Fibroblast of skin of back (primary cell): ENCODE measurements around the gene SLC1A4.
A peak's percentile ranks its signal among the peaks of the same experiment; 100 is the strongest.
"Not testable (repeated sequence)": the region's sequence is repeated elsewhere in the genome, so short reads cannot be mapped to it uniquely, and the experiment has no call there.

Experiments used
- DNase-seq: peaks from one replicate; pipeline ENCODE4 v3.0.0-alpha.2; 2013

Gene SLC1A4

GRCh38 chr2:64995041-64995440, 5.8 kb downstream of the SLC1A4 start:
- DNase-seq, result no peak

GRCh38 chr2:64996871-64997307, 7.7 kb downstream of the SLC1A4 start:
- DNase-seq, result no peak

- DNase-seq, result peak; percentile 92
These were observed 9.5 kb downstream of the SLC1A4 start for GRCh38 chr2:64998658-64999061.

DNA sequence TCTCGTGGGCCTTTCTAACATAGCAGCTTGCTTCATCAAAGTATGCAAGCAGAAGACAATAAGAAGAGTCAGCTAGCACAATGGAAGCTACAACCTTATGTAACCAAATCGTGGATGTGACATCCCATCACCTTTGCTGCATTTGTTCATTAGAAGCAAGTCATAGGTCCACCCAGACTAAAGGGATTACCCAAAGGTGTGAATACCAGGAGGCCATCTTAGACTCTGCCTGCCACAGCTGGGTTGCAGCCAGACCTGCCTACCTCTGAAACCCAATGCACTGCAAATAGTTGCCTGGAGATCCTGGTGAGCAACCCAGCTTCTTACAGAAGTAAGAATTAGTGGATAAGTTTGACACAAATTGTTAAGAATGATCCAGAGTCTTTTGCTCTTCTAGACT, 10.6 kb downstream of the SLC1A4 start:
- no peak for DNase-seq

DNA sequence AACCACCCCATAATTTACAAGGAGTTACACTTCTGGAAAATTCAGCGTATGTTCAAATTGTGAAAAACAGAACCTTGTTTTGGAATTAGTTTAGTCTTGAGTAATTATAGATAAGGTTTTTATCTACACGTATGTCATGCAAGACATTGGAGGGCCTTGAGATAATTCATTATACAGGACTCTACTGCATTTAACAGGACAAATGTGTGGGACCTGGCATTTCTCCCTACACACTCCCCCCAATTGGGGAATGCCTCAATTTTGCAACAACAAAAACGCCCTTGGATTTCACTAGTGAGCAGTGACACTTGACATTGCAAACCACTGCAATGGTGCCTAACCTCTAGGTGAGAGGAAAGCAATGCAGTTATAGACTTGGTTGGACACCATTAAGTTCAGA, 11.4 kb downstream of the SLC1A4 start:
- DNase-seq, result no peak

GRCh38 chr2:65003037-65003436, 13.8 kb downstream of the SLC1A4 start:
- DNase-seq, result no peak

- DNase-seq, result not testable (repeated sequence)
These were observed 15.0 kb downstream of the SLC1A4 start for GRCh38 chr2:65004232-65004631.

DNA sequence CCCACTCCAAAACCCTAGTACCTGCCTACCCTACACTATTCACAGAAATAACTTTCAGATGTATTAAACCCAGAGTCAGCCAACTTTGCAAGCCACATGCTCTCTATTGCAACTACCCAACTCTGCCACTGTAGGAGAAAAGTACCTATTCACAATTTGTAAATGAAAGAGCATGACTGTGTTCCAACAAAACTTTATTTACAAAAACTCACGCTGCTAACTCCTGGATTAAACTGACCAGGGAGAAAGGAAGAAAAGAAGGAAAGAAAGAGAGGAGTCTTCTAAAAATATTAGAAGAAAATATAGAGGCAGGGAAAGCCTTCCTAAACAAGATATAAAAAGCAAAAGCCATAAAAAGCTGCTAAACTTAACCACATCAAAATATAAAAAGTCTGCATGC, 24.6 kb downstream of the SLC1A4 start:
- DNase-seq, result no peak

DNA sequence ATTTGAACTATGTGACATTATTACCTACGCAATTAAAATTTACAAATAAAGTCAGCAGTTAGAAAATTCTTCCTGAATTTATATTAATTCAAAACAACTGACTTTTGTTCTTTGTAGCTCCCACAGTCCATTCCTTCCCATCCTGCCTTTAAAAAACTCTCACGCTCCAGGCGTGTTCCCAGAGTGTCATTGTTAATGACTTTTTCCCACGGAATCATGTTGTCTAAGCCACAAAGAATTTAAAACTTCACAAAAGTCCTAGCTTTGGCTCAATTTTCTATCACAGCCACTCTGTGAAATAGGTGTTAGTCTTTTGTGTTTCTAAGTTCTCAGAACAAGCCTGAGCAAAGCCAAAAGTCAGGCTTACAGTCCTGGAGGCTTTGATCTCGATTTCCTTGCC, 26.5 kb downstream of the SLC1A4 start:
- peak; percentile 82 for DNase-seq

GRCh38 chr2:65016789-65017188, 27.6 kb downstream of the SLC1A4 start:
- DNase-seq, result no peak

- no peak for DNase-seq
These were observed 28.1 kb downstream of the SLC1A4 start for GRCh38 chr2:65017335-65017734.

DNA sequence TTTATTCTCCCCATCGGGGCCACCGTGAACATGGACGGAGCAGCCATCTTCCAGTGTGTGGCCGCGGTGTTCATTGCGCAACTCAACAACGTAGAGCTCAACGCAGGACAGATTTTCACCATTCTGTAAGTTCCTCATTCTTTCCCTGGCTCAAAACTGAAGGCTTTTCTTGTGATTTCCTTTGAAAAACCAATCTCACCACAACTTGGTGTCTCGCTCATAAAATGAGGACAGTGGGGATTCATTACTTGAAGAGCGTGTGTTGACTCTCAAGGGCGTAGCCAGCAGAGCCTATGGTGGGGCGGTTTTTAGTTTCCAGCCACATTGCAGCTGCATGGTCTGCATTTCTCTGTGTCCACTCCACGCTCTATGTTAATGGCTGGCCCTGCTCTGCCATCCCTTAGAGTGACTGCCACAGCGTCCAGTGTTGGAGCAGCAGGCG, 29.0 kb downstream of the SLC1A4 start:
- DNase-seq, result no peak

DNA sequence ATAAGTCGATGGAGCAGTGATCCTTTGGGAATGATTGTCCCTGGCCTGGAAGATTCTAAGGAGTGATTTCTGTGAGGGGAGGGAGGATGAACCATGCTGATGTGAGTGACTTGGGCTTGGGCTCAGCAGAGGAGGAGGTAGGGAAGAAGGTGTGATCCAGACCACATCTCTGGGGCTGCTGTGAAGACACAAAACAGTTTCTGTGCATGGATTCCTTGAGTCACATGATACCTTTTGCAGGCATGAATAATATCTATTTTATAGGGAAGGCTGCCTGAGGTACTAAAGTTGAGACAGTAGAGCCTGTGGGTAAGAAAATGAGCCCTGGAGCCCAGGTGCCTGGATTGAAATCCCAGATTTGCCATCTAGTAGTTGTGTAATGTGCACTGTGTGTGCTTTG, 29.8 kb downstream of the SLC1A4 start:
- DNase-seq, result no peak

DNA sequence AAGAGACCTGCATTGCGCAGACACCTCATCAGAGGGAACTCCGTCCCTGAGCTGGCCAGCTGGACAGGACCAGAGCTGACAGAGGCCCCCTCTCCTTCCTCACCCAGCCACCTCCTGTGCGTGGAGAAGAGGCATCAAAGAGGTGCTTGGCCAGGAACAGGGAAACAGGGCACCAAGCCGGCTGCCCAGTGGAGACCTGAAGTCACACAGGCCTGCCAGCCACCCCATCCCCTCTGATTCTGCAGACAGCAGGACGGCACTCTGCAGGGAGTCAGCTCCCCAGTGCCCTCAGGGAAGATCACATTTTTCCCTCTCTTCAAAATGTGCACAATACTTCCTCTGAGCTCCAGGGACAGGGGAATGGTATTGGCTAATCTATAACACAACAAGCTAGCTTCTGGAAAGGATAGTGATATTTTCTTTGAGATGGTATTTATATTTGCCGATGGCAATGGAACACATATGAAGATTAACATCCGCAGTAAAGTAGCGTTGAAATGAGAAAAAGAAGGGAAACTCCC, 30.5 kb downstream of the SLC1A4 start:
- no peak for DNase-seq

DNA sequence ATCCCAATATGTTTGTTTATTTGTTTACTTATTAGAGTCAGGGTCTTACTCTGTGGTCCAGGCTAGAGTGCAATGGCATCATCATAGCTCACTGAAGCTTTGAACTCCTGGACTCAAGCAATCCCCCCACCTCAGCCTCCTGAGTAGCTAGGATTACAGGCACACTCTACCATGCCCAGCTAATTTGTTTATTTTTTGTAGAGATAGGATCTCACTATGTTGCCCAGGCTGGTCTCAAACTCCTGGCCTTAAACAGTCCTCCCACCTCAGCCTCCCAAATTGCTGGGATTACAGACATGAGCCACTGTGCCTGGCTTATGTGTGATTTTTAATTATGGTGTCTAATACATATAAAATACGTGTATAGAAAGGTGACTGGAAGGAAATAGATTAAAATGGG, 31.1 kb downstream of the SLC1A4 start:
- not testable (repeated sequence) for DNase-seq

GRCh38 chr2:65020943-65021528, 31.8 kb downstream of the SLC1A4 start:
- no peak for DNase-seq

GRCh38 chr2:65021709-65022108, 32.5 kb downstream of the SLC1A4 start:
- DNase-seq, result no peak

DNA sequence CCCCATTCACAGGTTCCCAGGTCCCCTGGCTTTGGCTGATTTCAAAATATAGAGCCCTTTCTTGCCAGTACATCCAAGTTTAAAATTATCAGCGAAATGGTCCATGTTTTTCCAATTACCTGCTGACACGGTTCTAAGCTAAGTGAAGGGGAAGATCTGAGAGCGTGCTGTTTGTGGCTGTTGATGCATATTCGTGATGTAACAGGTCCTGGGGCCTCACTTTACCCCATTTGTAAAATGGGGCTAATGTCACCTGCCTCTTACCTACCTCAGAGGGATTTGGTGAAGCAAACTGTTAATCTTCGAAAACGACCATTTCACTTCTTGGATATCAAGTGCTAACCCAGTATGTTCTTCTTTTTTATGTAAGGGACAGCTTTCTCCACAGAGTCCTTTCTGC, 33.0 kb downstream of the SLC1A4 start:
- no peak for DNase-seq

GRCh38 chr2:65023742-65024141, 34.5 kb downstream of the SLC1A4 start:
- peak; percentile 22 for DNase-seq

DNA sequence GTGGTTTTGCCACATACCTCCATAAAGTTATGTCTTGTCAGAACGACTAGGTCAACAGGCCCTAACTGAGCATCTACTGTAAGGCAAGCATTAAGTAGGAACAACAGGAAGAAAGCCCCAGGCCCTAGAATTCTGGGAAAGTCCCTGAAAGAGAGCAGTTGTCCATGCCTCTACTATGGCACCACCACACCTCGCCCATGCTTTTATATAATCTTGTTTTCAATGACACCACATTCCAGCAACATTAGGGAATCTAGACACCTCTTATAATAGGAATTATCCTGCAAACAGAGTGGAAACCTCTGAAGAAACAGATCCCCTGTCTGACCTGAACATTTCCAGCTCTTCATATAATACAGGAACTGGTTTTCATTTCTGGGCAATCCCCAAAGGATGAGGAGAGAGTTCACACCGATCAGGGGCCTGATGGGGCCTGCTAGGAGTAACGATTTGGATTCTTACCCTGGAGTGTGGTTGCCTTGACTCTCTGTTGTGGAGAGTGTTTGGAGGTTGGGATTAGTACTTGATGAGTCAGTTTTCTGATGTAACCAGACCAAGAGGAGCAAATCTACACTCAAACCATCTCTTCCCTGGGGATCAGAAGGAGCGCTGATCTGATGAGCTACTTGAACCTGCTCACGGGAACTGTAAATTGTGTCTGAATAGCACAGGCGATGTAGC, 35.1 kb downstream of the SLC1A4 start:
- DNase-seq, result peak; percentile 98

GRCh38 chr2:65025453-65026123, 36.4 kb downstream of the SLC1A4 start:
- no peak for DNase-seq

- no peak for DNase-seq
These were observed 37.0 kb downstream of the SLC1A4 start for GRCh38 chr2:65026154-65026553.

DNA sequence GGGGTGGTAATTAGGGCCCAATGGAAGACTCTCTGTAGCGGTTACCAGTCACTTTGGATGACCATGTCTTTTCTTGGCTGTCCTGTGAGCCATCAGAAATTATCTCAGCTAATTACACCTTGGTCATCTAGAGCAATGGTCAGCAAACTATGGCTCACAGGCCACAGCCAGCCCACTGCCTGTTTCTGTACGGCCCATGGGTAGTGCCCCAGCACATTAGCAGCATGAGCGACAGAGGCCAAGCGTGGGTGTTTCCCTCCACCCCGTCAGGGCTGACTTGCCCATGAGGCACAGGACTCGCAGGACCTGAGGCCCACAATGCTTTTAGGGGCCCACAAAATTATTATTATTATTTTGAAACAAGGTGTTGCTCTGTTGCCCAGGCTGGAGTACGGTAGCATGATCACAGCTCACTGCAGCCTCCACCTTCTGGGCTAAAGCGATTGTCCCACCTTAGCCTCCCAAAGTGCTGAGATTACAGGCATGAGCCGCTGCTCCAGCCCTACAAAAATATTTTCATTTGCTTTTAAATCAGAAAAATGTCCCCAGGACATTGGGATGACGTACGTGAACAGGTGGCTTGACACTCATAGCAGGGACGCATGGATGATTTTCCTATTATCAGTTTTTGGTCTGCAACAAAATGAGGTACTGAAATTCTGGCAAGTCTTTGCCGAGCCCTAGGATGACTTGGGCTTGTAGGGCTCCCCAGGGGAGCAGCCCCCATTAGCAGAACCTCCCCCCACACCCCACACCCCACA, 37.7 kb downstream of the SLC1A4 start:
- DNase-seq, result no peak
